M059J (cell line): ENCODE results near the gene GMEB2. TPM values are rescaled to one million over a fixed set of nuclear protein-coding genes. Genes with fewer than 3 reads are reported as not detected.
"Not testable (repeated sequence)": the region's sequence is repeated elsewhere in the genome, so short reads cannot be mapped to it uniquely, and the experiment has no call there.

Source experiments
- DNase-seq: peaks from one replicate; pipeline ENCODE4 v3.0.0-alpha.2; 2012; ENCODE audit warnings: low read depth
- total RNA-seq: library from RNA; depleted of rRNA; stranded (reverse); fragments of >200 nt; shearing (Covaris generic); gene quantifications from 2 replicates; pipeline ENCODE4 v1.2.3, GENCODE V29; 2014

Gene GMEB2
- total RNA-seq, 1 experiment from 2014 or later, result 19.6 TPM

DNA sequence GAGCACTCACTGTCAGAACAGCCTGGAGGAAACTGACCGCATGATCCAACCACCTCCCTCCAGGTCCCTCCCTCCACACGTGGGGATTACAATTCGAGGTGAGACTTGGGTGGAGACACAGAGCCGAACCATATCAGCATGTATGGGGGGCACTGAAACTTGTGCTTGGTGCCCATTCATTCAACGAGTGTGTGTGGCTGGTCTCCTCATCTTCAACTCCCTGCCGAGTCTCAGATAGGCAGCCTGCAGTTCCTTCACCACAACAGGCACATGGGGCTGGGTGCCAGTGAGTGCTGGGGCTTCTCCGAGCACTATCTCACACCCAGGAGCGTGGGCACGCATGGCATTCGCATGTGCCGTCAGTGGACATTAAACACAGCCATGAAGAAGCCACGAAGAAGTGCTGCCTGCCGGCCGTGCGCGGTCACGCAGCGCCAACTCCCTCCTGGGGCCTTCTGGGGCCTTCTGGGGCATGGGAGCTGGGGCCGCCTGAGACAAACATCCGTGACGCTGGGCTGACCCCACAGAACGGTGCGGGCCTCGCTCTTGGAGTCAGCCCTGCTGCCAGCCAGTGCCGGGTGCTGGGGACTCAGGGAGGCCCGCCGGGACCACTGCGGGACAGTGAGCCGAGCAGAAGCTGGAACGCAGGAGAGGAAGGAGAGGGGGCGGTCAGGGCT lies 30.5 kb upstream of the GMEB2 start:
- no peak for DNase-seq

GRCh38 chr20:63656451-63656850 lies 29.6 kb upstream of the GMEB2 start:
- no peak for DNase-seq

- DNase-seq, result no peak
These were observed 28.3 kb upstream of the GMEB2 start for GRCh38 chr20:63655249-63655648.

GRCh38 chr20:63653974-63654668 lies 27.2 kb upstream of the GMEB2 start:
- no peak for DNase-seq

- DNase-seq, result peak; percentile 82
These were observed 26.4 kb upstream of the GMEB2 start, which contains the start of gene STMN3 for GRCh38 chr20:63653041-63653973. STMN3 (minus strand) TSS chr20:63653424; CDS start chr20:63653345, 79 bp downstream.

- no peak for DNase-seq
These were observed 25.5 kb upstream of the GMEB2 start for GRCh38 chr20:63652192-63652980.

DNA sequence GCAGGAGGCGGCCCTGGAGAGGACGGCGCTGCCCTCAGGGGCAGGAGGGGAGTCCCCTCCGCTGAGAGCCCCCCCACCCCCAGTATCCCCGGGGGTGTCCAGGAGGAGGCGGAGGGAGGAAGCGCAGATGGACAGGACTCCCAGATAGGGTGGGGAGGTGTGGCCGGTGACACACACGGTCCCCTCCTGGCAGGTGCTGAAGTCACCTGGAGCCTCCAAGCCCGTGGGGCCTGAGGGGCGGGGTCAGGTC lies 25.0 kb upstream of the GMEB2 start:
- DNase-seq, result no peak

DNA sequence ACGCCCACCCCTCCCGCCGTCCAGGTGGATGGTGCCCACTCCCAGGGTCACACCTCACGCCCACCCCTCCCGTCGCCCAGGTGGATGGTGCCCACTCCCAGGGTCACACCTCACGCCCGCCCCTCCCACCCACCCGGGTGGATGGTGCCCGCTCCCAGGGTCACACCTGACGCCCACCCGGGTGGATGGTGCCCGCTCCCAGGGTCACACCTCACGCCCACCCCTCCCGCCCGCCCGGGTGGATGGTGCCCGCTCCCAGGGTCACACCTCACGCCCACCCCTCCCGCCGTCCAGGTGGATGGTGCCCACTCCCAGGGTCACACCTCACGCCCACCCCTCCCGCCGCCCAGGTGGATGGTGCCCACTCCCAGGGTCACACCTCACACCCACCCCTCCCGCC lies 23.6 kb upstream of the GMEB2 start:
- not testable (repeated sequence) for DNase-seq

GRCh38 chr20:63648895-63649589 lies 22.1 kb upstream of the GMEB2 start:
- no peak for DNase-seq

GRCh38 chr20:63648190-63648589 lies 21.3 kb upstream of the GMEB2 start:
- DNase-seq, result no peak

DNA sequence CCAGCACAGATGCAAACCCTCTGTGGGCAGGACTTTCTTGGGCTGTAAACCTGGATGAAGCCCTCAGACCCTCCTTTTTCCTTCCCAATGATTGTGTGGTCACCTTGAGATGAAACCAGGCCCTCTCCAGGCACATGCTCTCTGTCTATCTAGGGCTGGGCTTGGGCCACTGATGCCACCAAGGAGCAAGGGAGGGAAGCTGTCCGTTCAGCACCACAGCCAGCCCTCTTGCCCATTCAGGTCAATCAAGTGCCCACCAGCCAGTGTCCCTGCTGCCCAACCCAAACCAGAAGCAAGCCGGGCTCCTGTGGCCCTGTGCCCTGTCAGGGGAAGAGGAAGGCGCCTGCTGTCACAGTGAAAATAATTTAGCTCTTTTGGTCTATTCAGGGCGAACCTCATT lies 18.3 kb upstream of the GMEB2 start:
- peak; percentile 29 for DNase-seq

- DNase-seq, result no peak
These were observed 17.0 kb upstream of the GMEB2 start for GRCh38 chr20:63643946-63644345.

DNA sequence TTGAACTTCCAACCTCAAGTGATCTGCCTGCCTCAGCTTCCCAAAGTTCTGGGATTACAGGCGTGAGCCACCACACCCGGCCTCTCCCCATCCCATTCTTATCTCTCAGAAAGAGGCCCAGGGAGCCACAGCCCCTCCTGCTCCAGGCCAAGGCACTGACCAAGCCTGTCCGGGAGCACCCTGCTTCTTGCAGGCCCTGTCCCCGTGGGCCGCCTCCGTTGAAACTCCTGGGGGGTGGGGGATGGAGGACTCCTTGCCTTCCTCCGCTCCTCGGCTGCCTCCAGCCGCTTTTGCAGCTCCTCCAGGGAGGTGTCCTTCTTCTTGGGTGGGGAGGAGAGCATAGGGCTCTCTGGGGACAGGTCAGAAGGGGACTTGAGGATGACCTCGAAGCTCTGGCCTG lies 16.6 kb upstream of the GMEB2 start:
- no peak for DNase-seq

DNA sequence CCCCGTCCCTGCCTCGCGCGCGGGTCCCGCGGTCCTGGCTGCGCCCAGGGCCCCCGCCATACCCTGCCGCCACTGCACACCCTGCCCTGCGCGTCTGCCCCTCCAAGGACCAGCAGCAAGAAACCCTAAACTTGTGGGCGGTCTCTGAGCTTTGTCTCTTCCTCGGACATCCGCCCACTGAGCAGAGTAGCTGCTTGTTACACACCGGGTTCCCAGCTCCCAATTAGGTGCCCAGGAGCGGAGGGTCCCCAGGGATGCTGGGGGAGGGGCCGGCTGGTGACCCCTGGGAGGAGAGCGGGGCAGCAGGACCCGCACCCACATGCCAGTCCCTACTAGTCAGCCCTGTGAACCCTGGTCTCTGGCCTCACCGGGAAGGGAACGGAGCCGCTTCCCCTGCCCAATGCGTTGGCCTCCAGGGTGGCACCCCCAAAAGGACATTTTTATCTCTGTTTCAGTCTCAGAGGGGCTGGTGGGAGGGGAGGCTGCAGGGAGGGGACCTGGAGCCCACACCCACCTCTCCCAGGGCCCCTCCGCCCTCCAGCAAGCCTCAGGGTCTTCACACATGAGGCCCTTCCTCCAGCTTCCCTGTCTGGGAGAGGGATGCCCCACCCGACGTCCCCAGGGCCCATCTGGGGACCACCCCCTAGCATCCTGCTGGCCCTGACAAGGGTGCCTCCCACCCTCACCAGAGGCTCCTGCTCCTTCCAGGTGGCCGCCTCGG lies 15.8 kb upstream of the GMEB2 start:
- DNase-seq, result no peak

GRCh38 chr20:63641792-63642523 lies 15.1 kb upstream of the GMEB2 start:
- DNase-seq, result peak; percentile 64

- DNase-seq, result no peak
These were observed 14.4 kb upstream of the GMEB2 start for GRCh38 chr20:63641146-63641791.

DNA sequence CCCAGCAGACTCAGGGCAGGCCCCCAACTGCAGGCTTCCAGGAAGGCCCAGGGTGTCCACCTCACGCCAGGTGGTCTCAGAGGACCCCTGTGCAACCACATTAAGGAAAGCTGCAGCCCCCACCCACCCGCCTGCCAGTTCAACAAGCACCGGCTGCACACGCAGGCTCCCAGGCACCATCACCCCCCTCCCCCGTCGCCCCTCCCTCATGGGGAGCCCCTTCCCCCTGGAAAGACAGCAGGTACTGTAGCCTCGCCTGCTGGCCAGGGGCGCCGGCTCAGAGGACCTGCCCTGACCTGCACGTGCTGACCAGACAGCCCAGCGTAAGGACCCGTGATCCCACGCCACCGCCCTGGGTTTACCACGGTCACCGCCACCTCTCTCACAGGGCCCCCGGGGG lies 13.8 kb upstream of the GMEB2 start:
- DNase-seq, result not testable (repeated sequence)

DNA sequence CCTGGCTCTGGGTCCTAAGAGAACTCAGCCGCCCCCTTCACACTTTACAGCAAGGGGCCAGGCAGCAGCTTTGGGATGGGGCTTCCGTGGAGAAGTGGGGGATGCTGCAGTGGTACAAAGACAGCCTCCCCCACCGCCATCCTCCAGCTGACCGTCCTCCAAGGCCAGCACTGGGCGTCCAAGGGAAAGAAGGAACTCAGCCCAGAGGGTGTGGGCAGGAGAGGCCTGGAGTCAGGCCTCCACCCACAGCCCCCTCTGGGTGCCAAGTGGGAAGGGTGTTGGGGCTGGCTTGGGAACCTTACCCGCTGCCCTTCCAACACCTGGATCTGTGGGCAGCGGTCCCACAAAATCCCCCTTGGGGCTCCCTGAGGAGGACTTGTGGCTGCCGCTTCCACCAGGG lies 13.2 kb upstream of the GMEB2 start:
- DNase-seq, result no peak
